Fibroblast of peridontal ligament (primary cell): ENCODE data around the gene ATXN7L3.

Experiments
- DNase-seq: peaks from one replicate; pipeline ENCODE4 v3.0.0-alpha.2; 2010; ENCODE audit errors: extremely low read depth

Gene ATXN7L3

GRCh38 chr17:44200478-44201155 is 933 bp upstream of the ATXN7L3 start:
- no peak for DNase-seq

GRCh38 chr17:44198721-44199552 is 747 bp downstream of the ATXN7L3 start:
- DNase-seq: no peak

GRCh38 chr17:44197980-44198720 is 1.5 kb downstream of the ATXN7L3 start:
- DNase-seq: peak; percentile 76

- DNase-seq: no peak
Measured at GRCh38 chr17:44197107-44197506, 2.6 kb downstream of the ATXN7L3 start.

- no peak for DNase-seq
Measured at GRCh38 chr17:44193326-44194084, 6.2 kb downstream of the ATXN7L3 start.

GRCh38 chr17:44192750-44193149 is 6.9 kb downstream of the ATXN7L3 start:
- DNase-seq: no peak

GRCh38 chr17:44191941-44192496 is 7.7 kb downstream of the ATXN7L3 start:
- no peak for DNase-seq

- no peak for DNase-seq
Measured at GRCh38 chr17:44191369-44191768, 8.3 kb downstream of the ATXN7L3 start.

GRCh38 chr17:44190481-44190880 is 9.2 kb downstream of the ATXN7L3 start:
- DNase-seq: no peak

GRCh38 chr17:44188576-44189403 is 10.9 kb downstream of the ATXN7L3 start:
- DNase-seq: no peak

- peak; percentile 63 for DNase-seq
Measured at GRCh38 chr17:44187131-44187899, 12.4 kb downstream of the ATXN7L3 start.

- peak; percentile 99 for DNase-seq
Measured at GRCh38 chr17:44186307-44187130, 13.2 kb downstream of the ATXN7L3 start, which contains the start of gene TMUB2. Gene TMUB2 (plus strand): TSS chr17:44186972. CDS start chr17:44187709, 737 bp downstream.

- no peak for DNase-seq
Measured at GRCh38 chr17:44184212-44184810, 15.4 kb downstream of the ATXN7L3 start.

GRCh38 chr17:44183024-44183423 is 16.7 kb downstream of the ATXN7L3 start:
- DNase-seq: no peak

GRCh38 chr17:44178133-44178532 is 21.6 kb downstream of the ATXN7L3 start:
- no peak for DNase-seq

GRCh38 chr17:44177640-44178039 is 22.0 kb downstream of the ATXN7L3 start:
- DNase-seq: no peak

- no peak for DNase-seq
Measured at GRCh38 chr17:44176671-44177501, 22.8 kb downstream of the ATXN7L3 start.
